ENCODE results near the gene GGN.
A peak's percentile ranks its signal among the peaks of the same experiment; 100 is the strongest.
"Not testable (repeated sequence)": the region's sequence is repeated elsewhere in the genome, so short reads cannot be mapped to it uniquely, and the experiment has no call there.

The GGN gene

GRCh38 chr19:38361633-38362075 lies 26.2 kb downstream of the GGN start:
- peak; percentile 73 for DNase-seq (ENCODE audit: low spot score)

GRCh38 chr19:38360839-38361631 lies 26.8 kb downstream of the GGN start:
- DNase-seq (ENCODE audit: low spot score), result no peak

- DNase-seq (ENCODE audit: low spot score), result no peak
Measured at GRCh38 chr19:38360351-38360750, 27.5 kb downstream of the GGN start.

- DNase-seq (ENCODE audit: low spot score), result no peak
Measured at GRCh38 chr19:38359242-38360021, 28.4 kb downstream of the GGN start.

GRCh38 chr19:38358071-38358470 lies 29.8 kb downstream of the GGN start:
- no peak for DNase-seq (ENCODE audit: low spot score)

GRCh38 chr19:38355728-38356725 lies 31.8 kb downstream of the GGN start:
- DNase-seq (ENCODE audit: low spot score), result no peak

- DNase-seq (ENCODE audit: low spot score), result no peak
Measured at GRCh38 chr19:38352611-38353010, 35.2 kb downstream of the GGN start.

GRCh38 chr19:38351865-38352395 lies 35.9 kb downstream of the GGN start:
- no peak for DNase-seq (ENCODE audit: low spot score)

- DNase-seq (ENCODE audit: low spot score), result no peak
Measured at GRCh38 chr19:38350883-38351282, 37.0 kb downstream of the GGN start.

GRCh38 chr19:38346837-38347236 lies 41.0 kb downstream of the GGN start:
- no peak for DNase-seq (ENCODE audit: low spot score)

GRCh38 chr19:38340927-38341326 lies 46.9 kb downstream of the GGN start:
- no peak for DNase-seq (ENCODE audit: low spot score)

GRCh38 chr19:38339011-38339410 lies 48.8 kb downstream of the GGN start:
- not testable (repeated sequence) for DNase-seq (ENCODE audit: low spot score)

GRCh38 chr19:38337360-38337653 lies 50.5 kb downstream of the GGN start:
- no peak for DNase-seq (ENCODE audit: low spot score)

- peak; percentile 96 for DNase-seq (ENCODE audit: low spot score)
Measured at GRCh38 chr19:38336638-38337359, 51.0 kb downstream of the GGN start.

- DNase-seq (ENCODE audit: low spot score), result peak; percentile 98
Measured at GRCh38 chr19:38335949-38336637, 51.7 kb downstream of the GGN start.
